SK-N-SH treated with all-trans-retinoic acid at 6 μM for 48 hours (cell line): ENCODE results near the gene MED26.

Experiments
- ATAC-seq: fragments of 200-7000 bp; cut with Tn5 transposase; 3 replicates; pipeline ENCODE4 v1.9.1; 2020; ENCODE audit warnings: mild to moderate bottlenecking, moderate library complexity
- BACH2 ChIP-seq: fragments of 250-450 bp; sonication (Bioruptor Pico); IDR thresholded peaks from 2 replicates; pipeline ENCODE4 v1.9.0; 2021; ENCODE audit warnings: mild to moderate bottlenecking, borderline replicate concordance
- ESRRG ChIP-seq: fragments of 250-450 bp; sonication (Bioruptor Pico); IDR thresholded peaks from 2 replicates; pipeline ENCODE4 v1.6.1; 2021; ENCODE audit warnings: mild to moderate bottlenecking
- GLIS3 ChIP-seq: fragments of 250-450 bp; sonication (Bioruptor Pico); IDR thresholded peaks from 2 replicates; pipeline ENCODE4 v1.5.0; 2020; ENCODE audit warnings: mild to moderate bottlenecking, moderate library complexity
- ISL1 ChIP-seq: fragments of 250-450 bp; sonication (Bioruptor Pico); IDR thresholded peaks from 2 replicates; pipeline ENCODE4 v2.1.2; 2022; ENCODE audit warnings: mild to moderate bottlenecking, moderate library complexity
- OSR1 ChIP-seq: fragments of 250-450 bp; sonication (Bioruptor Pico); IDR thresholded peaks from 2 replicates; pipeline ENCODE4 v1.8.0; 2022; ENCODE audit warnings: moderate library complexity, mild to moderate bottlenecking, inconsistent platforms
- RARB ChIP-seq: fragments of 250-450 bp; sonication (Bioruptor Pico); IDR thresholded peaks from 2 replicates; pipeline ENCODE4 v1.8.0; 2021; ENCODE audit warnings: mild to moderate bottlenecking, moderate library complexity
- TOX ChIP-seq: fragments of 250-450 bp; sonication (Bioruptor Pico); IDR thresholded peaks from 2 replicates; pipeline ENCODE4 v1.8.0; 2021; ENCODE audit warnings: mild to moderate bottlenecking, moderate library complexity, borderline replicate concordance
- ZFP30 ChIP-seq: fragments of 450-650 bp; formaldehyde crosslinking; IDR thresholded peaks from 2 replicates; pipeline ENCODE4 v1.5.0; 2022; ENCODE audit warnings: mild to moderate bottlenecking, moderate library complexity
- ZNF565 ChIP-seq: fragments of 450-650 bp; formaldehyde crosslinking; conservative IDR thresholded peaks from 2 replicates; pipeline ENCODE4 v1.5.0; 2020; ENCODE audit warnings: low read depth, mild to moderate bottlenecking, moderate library complexity
- ZNF70 ChIP-seq: fragments of 450-650 bp; formaldehyde crosslinking; IDR thresholded peaks from 2 replicates; pipeline ENCODE4 v1.5.0; 2020; ENCODE audit warnings: mild to moderate bottlenecking, moderate library complexity
- ZNF8 ChIP-seq: fragments of 450-650 bp; formaldehyde crosslinking; IDR thresholded peaks from 2 replicates; pipeline ENCODE4 v1.5.0; 2020; ENCODE audit warnings: mild to moderate bottlenecking, moderate library complexity
- TF ChIP-seq, protein P1 (sequence below): fragments of 250-450 bp; sonication (Bioruptor Pico); IDR thresholded peaks from 2 replicates; pipeline ENCODE4 v1.8.0; 2020; ENCODE audit warnings: mild to moderate bottlenecking, moderate library complexity, borderline replicate concordance
- TF ChIP-seq, protein P2 (sequence below): fragments of 250-450 bp; sonication (Bioruptor Pico); IDR thresholded peaks from 2 replicates; pipeline ENCODE4 v1.5.0; 2020; ENCODE audit warnings: mild to moderate bottlenecking, moderate library complexity
- TF ChIP-seq, protein P3 (sequence below): fragments of 250-450 bp; sonication (Bioruptor Pico); IDR thresholded peaks from 2 replicates; pipeline ENCODE4 v1.5.1; 2021; ENCODE audit warnings: mild to moderate bottlenecking, moderate library complexity
- TF ChIP-seq, protein P4 (sequence below): fragments of 250-450 bp; sonication (Bioruptor Pico); IDR thresholded peaks from 2 replicates; pipeline ENCODE4 v1.5.1; 2020; ENCODE audit warnings: low read depth, mild to moderate bottlenecking, moderate library complexity
- TF ChIP-seq, protein P5 (sequence below): fragments of 250-450 bp; sonication (Bioruptor Pico); IDR thresholded peaks from 2 replicates; pipeline ENCODE4 v1.8.0; 2021; ENCODE audit warnings: low read depth, mild to moderate bottlenecking, moderate library complexity, borderline replicate concordance

The MED26 gene

DNA sequence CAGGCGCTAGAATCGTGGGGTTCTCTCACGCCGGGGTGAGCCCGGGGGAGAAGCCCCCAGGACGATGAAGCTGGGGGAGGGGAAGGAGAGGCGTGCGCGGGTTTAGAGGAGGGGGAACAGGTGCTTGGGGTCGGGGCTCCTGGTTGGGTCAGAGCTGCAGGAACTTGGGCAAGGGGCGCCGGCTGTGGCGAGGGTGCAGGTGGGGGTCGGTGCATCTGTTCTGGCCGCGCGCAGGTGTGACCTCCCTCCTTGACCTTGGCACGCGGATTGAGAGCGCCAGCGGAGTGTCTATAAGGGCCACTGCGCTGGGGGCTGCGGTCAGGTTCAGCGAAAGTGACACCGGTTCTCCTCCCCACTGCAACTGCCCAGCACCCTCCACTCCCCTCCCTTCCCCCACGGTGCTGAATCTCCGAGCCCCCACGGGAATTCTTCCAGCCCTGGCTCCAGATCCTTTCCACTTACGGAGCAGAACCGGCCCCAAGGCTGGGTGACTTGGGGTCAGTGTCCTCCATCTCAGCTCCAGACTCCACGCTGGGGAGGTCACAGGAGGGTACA lies 33.6 kb upstream of the MED26 start:
- TF ChIP-seq, protein P1, sequence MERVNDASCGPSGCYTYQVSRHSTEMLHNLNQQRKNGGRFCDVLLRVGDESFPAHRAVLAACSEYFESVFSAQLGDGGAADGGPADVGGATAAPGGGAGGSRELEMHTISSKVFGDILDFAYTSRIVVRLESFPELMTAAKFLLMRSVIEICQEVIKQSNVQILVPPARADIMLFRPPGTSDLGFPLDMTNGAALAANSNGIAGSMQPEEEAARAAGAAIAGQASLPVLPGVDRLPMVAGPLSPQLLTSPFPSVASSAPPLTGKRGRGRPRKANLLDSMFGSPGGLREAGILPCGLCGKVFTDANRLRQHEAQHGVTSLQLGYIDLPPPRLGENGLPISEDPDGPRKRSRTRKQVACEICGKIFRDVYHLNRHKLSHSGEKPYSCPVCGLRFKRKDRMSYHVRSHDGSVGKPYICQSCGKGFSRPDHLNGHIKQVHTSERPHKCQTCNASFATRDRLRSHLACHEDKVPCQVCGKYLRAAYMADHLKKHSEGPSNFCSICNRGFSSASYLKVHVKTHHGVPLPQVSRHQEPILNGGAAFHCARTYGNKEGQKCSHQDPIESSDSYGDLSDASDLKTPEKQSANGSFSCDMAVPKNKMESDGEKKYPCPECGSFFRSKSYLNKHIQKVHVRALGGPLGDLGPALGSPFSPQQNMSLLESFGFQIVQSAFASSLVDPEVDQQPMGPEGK (CRISPR knock-in tag): no peak
- no peak for ATAC-seq

DNA sequence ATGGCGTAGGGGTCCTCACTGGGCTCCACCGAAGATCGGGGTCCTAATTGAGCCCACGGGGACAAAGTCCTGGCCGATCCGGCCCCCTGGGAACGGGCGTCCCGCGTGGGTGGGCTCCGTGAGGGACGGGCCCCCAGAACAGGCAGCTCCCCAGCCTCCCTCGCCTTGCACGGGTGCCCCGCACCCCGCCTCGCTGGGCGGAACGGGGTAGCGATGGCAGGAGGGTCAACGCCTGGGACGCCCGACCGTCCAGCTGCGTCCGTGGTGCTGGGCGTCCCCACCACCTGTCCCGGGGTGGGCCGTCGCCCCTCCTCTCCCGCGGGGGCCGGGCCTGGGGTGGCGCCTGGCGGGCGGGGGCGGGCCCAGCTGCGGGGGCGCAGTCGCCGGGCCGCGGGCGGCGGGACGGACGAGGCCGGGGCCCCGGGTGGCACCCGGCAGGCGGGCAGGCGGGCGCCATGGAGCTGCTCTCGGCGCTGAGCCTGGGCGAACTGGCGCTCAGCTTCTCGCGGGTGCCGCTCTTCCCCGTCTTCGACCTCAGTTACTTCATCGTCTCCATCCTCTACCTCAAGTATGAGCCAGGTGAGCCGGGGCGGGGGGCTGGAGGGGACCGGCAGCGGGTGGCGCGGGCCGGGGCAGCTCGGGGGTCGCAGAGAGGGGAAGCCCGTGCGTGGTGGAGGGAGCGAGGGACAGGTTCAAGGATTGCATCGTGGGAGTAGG lies 32.9 kb upstream of the MED26 start, which contains the start of gene TMEM38A:
Gene TMEM38A (plus strand): TSS at position 377 of the 717 bp plus-strand sequence. CDS start 79 bp downstream, at position 456.
- peak; percentile 40 for ATAC-seq
- TF ChIP-seq ESRRG (CRISPR knock-in tag) (no peak), BACH2 (CRISPR knock-in tag) (no peak), OSR1 (no peak), ZNF565 (no peak), ZFP30 (CRISPR knock-in tag) (no peak), ZNF8 (CRISPR knock-in tag) (no peak), TOX (CRISPR knock-in tag) (no peak)
- TF ChIP-seq, protein P2, sequence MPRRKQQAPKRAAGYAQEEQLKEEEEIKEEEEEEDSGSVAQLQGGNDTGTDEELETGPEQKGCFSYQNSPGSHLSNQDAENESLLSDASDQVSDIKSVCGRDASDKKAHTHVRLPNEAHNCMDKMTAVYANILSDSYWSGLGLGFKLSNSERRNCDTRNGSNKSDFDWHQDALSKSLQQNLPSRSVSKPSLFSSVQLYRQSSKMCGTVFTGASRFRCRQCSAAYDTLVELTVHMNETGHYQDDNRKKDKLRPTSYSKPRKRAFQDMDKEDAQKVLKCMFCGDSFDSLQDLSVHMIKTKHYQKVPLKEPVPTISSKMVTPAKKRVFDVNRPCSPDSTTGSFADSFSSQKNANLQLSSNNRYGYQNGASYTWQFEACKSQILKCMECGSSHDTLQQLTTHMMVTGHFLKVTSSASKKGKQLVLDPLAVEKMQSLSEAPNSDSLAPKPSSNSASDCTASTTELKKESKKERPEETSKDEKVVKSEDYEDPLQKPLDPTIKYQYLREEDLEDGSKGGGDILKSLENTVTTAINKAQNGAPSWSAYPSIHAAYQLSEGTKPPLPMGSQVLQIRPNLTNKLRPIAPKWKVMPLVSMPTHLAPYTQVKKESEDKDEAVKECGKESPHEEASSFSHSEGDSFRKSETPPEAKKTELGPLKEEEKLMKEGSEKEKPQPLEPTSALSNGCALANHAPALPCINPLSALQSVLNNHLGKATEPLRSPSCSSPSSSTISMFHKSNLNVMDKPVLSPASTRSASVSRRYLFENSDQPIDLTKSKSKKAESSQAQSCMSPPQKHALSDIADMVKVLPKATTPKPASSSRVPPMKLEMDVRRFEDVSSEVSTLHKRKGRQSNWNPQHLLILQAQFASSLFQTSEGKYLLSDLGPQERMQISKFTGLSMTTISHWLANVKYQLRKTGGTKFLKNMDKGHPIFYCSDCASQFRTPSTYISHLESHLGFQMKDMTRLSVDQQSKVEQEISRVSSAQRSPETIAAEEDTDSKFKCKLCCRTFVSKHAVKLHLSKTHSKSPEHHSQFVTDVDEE (CRISPR knock-in tag): no peak
- TF ChIP-seq, protein P3, sequence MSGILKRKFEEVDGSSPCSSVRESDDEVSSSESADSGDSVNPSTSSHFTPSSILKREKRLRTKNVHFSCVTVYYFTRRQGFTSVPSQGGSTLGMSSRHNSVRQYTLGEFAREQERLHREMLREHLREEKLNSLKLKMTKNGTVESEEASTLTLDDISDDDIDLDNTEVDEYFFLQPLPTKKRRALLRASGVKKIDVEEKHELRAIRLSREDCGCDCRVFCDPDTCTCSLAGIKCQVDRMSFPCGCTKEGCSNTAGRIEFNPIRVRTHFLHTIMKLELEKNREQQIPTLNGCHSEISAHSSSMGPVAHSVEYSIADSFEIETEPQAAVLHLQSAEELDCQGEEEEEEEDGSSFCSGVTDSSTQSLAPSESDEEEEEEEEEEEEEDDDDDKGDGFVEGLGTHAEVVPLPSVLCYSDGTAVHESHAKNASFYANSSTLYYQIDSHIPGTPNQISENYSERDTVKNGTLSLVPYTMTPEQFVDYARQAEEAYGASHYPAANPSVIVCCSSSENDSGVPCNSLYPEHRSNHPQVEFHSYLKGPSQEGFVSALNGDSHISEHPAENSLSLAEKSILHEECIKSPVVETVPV (CRISPR knock-in tag): no peak
- TF ChIP-seq, protein P4, sequence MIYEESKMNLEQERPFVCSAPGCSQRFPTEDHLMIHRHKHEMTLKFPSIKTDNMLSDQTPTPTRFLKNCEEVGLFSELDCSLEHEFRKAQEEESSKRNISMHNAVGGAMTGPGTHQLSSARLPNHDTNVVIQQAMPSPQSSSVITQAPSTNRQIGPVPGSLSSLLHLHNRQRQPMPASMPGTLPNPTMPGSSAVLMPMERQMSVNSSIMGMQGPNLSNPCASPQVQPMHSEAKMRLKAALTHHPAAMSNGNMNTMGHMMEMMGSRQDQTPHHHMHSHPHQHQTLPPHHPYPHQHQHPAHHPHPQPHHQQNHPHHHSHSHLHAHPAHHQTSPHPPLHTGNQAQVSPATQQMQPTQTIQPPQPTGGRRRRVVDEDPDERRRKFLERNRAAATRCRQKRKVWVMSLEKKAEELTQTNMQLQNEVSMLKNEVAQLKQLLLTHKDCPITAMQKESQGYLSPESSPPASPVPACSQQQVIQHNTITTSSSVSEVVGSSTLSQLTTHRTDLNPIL (CRISPR knock-in tag): no peak

DNA sequence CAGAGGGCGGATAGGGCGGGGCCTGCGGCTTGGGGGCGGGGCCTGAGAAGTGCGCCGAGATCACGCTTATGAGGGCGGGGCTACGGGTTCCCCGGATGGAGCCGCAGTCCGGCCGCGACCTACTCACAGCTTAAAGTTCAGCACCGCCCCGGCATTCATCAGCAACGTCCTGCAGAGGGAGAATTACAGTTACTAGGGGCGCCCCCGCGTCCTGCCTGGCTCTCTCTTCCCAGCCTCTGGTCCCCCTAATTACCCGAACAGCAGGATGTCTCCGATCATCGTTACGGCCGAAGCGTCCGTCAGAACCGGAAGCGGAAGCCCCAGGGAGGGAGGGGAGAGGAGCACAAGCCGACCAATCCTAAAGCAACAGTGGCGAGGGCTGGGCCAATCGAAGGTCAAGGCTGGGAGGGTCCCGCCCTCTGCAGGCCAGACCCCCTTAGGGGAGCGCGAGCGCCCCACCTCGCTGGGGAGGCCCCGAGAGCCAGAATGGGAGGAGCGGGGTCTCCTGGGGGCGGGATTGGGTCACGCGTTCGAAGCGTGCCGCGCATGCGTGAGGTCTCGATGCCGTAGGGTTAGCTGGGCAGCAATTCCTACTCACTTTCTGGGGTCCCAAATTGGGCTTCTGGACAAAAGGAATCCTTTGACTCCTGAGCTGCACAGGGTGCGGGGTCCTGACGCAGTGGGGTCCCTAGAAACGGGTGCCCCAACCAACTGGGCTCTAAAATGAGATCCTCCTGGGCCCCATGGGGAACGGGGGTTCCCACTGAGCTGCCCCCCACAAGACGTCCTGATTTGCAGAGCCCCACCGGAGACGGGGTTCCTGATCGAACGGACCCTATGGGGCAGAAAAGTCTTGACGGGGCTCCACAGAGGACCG lies 32.1 kb upstream of the MED26 start, which contains the start of gene SMIM7:
Gene SMIM7 (minus strand): TSS at position 313 of the 877 bp plus-strand sequence. CDS start 34 bp downstream, at position 279.
- peak; percentile 99 for ATAC-seq
- TF ChIP-seq RARB (CRISPR knock-in tag): no peak
- TF ChIP-seq GLIS3 (CRISPR knock-in tag): no peak
- TF ChIP-seq ESRRG (CRISPR knock-in tag): no peak
- TF ChIP-seq ZNF70 (CRISPR knock-in tag): no peak
- TF ChIP-seq, protein P5, sequence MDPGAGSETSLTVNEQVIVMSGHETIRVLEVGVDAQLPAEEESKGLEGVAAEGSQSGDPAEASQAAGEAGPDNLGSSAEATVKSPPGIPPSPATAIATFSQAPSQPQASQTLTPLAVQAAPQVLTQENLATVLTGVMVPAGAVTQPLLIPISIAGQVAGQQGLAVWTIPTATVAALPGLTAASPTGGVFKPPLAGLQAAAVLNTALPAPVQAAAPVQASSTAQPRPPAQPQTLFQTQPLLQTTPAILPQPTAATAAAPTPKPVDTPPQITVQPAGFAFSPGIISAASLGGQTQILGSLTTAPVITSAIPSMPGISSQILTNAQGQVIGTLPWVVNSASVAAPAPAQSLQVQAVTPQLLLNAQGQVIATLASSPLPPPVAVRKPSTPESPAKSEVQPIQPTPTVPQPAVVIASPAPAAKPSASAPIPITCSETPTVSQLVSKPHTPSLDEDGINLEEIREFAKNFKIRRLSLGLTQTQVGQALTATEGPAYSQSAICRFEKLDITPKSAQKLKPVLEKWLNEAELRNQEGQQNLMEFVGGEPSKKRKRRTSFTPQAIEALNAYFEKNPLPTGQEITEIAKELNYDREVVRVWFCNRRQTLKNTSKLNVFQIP (CRISPR knock-in tag): no peak
- TF ChIP-seq ISL1: no peak

DNA sequence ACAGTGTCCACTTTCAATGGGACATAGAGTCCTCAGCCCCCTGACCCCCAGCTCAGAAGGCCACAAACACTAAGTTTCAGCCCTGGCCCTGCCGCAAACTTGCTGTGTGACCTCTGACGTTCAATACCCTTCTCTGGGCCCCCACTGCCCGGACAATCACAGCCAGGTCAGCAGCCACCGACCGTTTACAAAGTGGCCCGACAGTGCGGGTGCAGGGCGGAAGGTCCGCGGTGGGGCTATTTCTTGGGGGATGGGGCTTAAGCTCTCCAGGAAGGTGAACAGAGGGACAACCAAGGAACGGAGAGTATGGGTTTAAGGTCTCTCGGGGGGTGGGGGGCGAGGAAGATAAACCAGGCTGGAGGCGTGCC lies 31.4 kb upstream of the MED26 start:
- peak; percentile 5 for ATAC-seq
- TF ChIP-seq ZNF70 (CRISPR knock-in tag) (no peak), ISL1 (no peak), TOX (CRISPR knock-in tag) (no peak)
